ENCODE results near the gene VSIG1. TPM values are rescaled to one million over a fixed set of nuclear protein-coding genes. Genes with fewer than 3 reads are reported as not detected.

VSIG1 gene
- total and polyA plus RNA-seq, 10 of the 15 experiments (the other 5 are each of a cell fraction or from before 2014, with no cell fraction given), result 0.04 to 0.08 (median 0.06) TPM; not detected in 7

- intact Hi-C loops (cut with micrococcal nuclease; ENCODE audit: unreplicated experiment), result no loop called here
- ATAC-seq (no peak), FAIRE-seq (no peak), DNase-seq (ENCODE audit: low read depth, low spot score) (no peak)
- H3K27ac ChIP-seq (ENCODE audit: control insufficient read depth, insufficient read depth), result no peak overlapping the region
- H3K9ac ChIP-seq (ENCODE audit: control insufficient read depth, insufficient read depth, low read length), result no peak overlapping the region
- no peaks in the 10 kb centered on the region for H3K4me1 ChIP-seq (ENCODE audit: control insufficient read depth, insufficient read depth, low read length)
- H3K9me3 ChIP-seq (replicated peaks; ENCODE audit: control insufficient read depth, insufficient read depth, low read length), result no peaks in the 10 kb centered on the region; the same call in 2 of the 3 replicates
- ChIA-PET RAD21 (ENCODE audit: unreplicated experiment) (no interaction called here), SMC1A (ENCODE audit: uncharacterized antibody, unreplicated experiment) (interaction anchor here (0.7 kb wide), 1 partner anchor 9 kb away, joined by 3 read pairs; no protein-coding TSS in a partner anchor), POLR2A (no interaction called here), CTCF (interaction anchor here (0.7 kb wide), 1 partner anchor 491 kb away, joined by 3 read pairs; no protein-coding TSS in a partner anchor)
- H3K4me2 ChIP-seq (ENCODE audit: control insufficient read depth, insufficient read depth), result no peak overlapping the region
- 32% methylated on average over 3 of the region's 3 CpGs for WGBS (ENCODE audit: insufficient coverage, insufficient replicate concordance, low lambda C conversion rate, missing lambda C conversion rate)
- H3K27me3 ChIP-seq (replicated peaks in 1 of 2; ENCODE audit: control insufficient read depth in 2 of 2, insufficient read depth in 2 of 2, low read length in 1 of 2), result no peaks in the 10 kb centered on the region; a peak in 1 of 4 replicates
- H3K4me3 ChIP-seq, result no peak overlapping the region
- H4K20me1 ChIP-seq (ENCODE audit: control insufficient read depth, insufficient read depth), result no peaks in the 10 kb centered on the region
- H3K79me2 ChIP-seq (ENCODE audit: control insufficient read depth, insufficient read depth, low read length), result no peaks in the 10 kb centered on the region
- BruUV-seq (replicated peaks), result no TSS peak
- in situ Hi-C loops (cut with MboI), result no loop called here
- H3K36me3 ChIP-seq (ENCODE audit: control insufficient read depth in 2 of 2, insufficient read depth in 2 of 2, low read length in 1 of 2), result no peaks in the 10 kb centered on the region
- no peak overlapping the region for H2AFZ ChIP-seq (ENCODE audit: control insufficient read depth, low read depth, low read length)
- TF ChIP-seq CBX5 (IDR thresholded peaks at IDR 0.05; ENCODE audit: low read depth), result no peak
- TF ChIP-seq ZNF687 (IDR thresholded peaks at IDR 0.05), result no peak
- TF ChIP-seq ZBTB11 (CRISPR knock-in tag; IDR thresholded peaks at IDR 0.05), result no peak
- TF ChIP-seq NR2C1 (IDR thresholded peaks at IDR 0.05), result no peak
- TF ChIP-seq SRF (IDR thresholded peaks at IDR 0.05; ENCODE audit: low read depth in 2 of 2, low read length in 2 of 2), result no peak
- TF ChIP-seq MAX (IDR thresholded peaks at IDR 0.05; ENCODE audit: low read depth, low read length), result no peak
- TF ChIP-seq BCLAF1 (IDR thresholded peaks at IDR 0.05), result no peak
- TF ChIP-seq HDAC2 (IDR thresholded peaks at IDR 0.05), result no peak
- no peak for TF ChIP-seq ZNF592 (IDR thresholded peaks at IDR 0.05)
Measured at GRCh38 chrX:108117988-108118387, 73.1 kb downstream of the VSIG1 start.

All from GM12878 (cell line).